ENCODE data around the gene DYNLT1. TPM values are rescaled to one million over a fixed set of nuclear protein-coding genes. Genes with fewer than 3 reads are reported as not detected.
"Not testable (repeated sequence)": the region's sequence is repeated elsewhere in the genome, so short reads cannot be mapped to it uniquely, and the experiment has no call there.

DYNLT1 gene
- total and polyA plus RNA-seq, 2 of the 4 experiments (the other 2 are of a cell fraction), result 235 to 349 TPM

GRCh38 chr6:158677094-158677493 is 32.6 kb upstream of the DYNLT1 start:
- H3K9me3 ChIP-seq (ENCODE audit: control insufficient read depth, insufficient read depth, low read length); H2BK120ac ChIP-seq (ENCODE audit: low read depth, low read length); H2BK5ac ChIP-seq (ENCODE audit: low read depth, low read length, poor library complexity, severe bottlenecking); H3K56ac ChIP-seq (ENCODE audit: extremely low read depth, insufficient read depth, low read length); H2BK20ac ChIP-seq (ENCODE audit: low read depth, low read length); H4K91ac ChIP-seq (ENCODE audit: insufficient read depth, low read depth, low read length); H3K27ac ChIP-seq (ENCODE audit: insufficient read depth, low read length); H3K36me3 ChIP-seq (ENCODE audit: control insufficient read depth, insufficient read depth, low read length); POLR2A ChIA-PET (ENCODE audit: unreplicated experiment); H4K5ac ChIP-seq (ENCODE audit: low read depth, low read length); H3K4ac ChIP-seq (ENCODE audit: low read depth, low read length); H2AK5ac ChIP-seq (ENCODE audit: low read depth, low read length); H3K18ac ChIP-seq (ENCODE audit: low read depth, low read length); dilution Hi-C loops (cut with HindIII; ENCODE audit: low sequenced_read_pairs, unreplicated experiment); H3K9ac ChIP-seq (ENCODE audit: low read depth, low read length); H2BK15ac ChIP-seq (ENCODE audit: low read depth, low read length); H3K14ac ChIP-seq (replicated peaks; ENCODE audit: low read depth, low read length); H2AFZ ChIP-seq (replicated peaks; ENCODE audit: low read length, poor library complexity); ATAC-seq (ENCODE audit: low read depth); H4K8ac ChIP-seq (ENCODE audit: low read depth in 2 of 2, low read length in 2 of 2); H2AK9ac ChIP-seq (replicated peaks; ENCODE audit: low read depth, low read length, poor library complexity); DNase-seq; H3K23ac ChIP-seq (ENCODE audit: low read depth, low read length); H3K9me1 ChIP-seq (ENCODE audit: insufficient read depth, low read length); H3K27me3 ChIP-seq (ENCODE audit: control insufficient read depth, insufficient read depth, low read length); H3K4me3 ChIP-seq (ENCODE audit: insufficient read depth, low read depth, low read length); H4K20me1 ChIP-seq (ENCODE audit: insufficient read depth, low read length); CTCF ChIA-PET; intact Hi-C loops (cut with micrococcal nuclease); H3K79me1 ChIP-seq (ENCODE audit: low read depth in 1 of 2, low read length in 2 of 2); BruUV-seq (replicated peaks); in situ Hi-C loops (cut with MboI; ENCODE audit: low sequenced_read_pairs); H3K4me1 ChIP-seq (ENCODE audit: control insufficient read depth, insufficient read depth, low read length); H3K4me2 ChIP-seq (ENCODE audit: low read depth, low read length): not testable (repeated sequence)
- WGBS, 2 experiments (ENCODE audit: extremely low coverage in 2 of 2, insufficient read length in 1 of 2), result no CpG with 5 or more reads among the region's 3 CpGs

Measured in IMR-90 (cell line).